GM12873 (cell line): ENCODE results near the gene LIM2.

Experiments
- TF ChIP-seq, protein P1 (sequence below): IDR thresholded peaks from 2 replicates; pipeline ENCODE4 v1.5.1; 2012; ENCODE audit warnings: low read depth, mild to moderate bottlenecking, moderate library complexity, low read length, control low read depth; ENCODE audit not compliant: insufficient read depth; ENCODE audit errors: missing control alignments

Gene LIM2

DNA sequence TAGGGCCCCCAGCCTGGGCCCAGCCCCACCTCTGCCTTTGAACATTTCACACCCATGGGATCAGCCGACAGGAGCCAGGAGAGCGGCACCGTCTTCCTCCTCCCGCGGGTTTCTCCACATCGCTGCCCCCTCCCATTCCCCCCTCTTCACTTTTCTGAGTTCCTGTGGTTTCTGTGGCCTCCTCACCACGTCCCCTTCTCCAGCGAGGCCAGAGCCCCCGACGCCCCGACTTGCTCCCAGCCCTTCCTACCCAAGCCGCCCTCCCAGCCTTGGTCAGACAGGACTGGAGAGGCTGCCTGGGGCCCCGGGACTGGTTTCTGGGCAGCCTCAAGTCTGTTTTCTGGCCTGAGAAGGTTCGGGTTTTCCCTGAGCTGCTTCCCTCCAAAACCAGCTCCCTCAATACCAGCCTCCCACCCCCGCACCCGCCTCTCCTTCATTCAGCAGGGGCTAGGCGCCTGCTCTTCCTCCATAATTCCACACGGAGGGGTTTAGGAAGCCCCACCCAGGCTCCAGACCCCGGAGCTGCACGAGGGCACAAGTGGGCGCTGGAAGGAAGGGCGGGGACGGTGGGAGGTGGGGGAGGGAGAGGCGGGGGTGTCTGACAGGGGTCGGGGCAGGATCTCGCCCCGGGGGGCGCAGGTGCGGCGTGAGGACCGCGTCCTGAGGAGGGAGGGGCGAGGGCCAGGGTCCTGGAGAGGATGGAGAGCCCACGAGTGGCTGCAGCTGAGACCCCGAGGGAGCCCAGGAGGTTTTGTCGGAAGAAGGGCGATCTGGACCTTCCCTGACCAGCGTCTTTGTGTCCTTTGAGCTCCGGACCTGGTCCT, 33.7 kb upstream of the LIM2 start:
- TF ChIP-seq, protein P1, sequence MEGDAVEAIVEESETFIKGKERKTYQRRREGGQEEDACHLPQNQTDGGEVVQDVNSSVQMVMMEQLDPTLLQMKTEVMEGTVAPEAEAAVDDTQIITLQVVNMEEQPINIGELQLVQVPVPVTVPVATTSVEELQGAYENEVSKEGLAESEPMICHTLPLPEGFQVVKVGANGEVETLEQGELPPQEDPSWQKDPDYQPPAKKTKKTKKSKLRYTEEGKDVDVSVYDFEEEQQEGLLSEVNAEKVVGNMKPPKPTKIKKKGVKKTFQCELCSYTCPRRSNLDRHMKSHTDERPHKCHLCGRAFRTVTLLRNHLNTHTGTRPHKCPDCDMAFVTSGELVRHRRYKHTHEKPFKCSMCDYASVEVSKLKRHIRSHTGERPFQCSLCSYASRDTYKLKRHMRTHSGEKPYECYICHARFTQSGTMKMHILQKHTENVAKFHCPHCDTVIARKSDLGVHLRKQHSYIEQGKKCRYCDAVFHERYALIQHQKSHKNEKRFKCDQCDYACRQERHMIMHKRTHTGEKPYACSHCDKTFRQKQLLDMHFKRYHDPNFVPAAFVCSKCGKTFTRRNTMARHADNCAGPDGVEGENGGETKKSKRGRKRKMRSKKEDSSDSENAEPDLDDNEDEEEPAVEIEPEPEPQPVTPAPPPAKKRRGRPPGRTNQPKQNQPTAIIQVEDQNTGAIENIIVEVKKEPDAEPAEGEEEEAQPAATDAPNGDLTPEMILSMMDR: no peak

DNA sequence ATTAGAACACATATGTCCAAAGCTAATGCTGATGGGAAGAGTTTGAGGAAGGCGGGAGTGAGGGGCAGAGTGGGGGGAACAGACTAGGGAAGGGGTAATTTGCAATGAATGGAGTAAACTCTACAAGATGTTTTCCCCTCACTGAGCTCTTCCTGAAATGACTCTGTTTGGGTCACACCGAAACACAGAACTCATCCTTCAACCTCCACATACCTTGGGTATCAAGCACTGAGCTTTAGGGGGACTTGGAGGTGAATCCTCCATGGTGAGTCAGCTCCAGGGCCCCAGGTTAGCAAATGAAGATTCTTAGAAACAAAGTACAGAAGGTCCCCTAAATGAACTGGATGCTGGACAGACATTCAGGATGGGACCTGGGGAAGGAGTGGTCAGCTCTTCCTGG, 30.9 kb upstream of the LIM2 start:
- TF ChIP-seq, protein P1: no peak

DNA sequence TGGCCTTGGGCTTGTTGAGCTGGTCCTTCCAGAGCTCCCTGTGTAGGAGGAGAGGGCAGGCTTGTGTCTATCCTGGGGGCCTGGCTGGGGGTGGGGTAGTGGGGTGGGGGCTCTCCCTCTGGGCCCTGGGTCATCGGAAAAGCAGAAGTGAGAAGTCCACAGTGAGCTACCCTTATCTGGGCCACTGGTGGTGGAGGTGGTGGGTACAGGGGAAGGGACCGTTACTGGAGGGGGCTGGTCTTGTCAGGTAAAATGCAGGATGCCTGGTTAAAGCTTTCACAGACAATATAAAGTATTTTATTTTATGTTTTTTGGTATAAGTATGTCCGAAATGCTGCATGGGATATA, 30.0 kb upstream of the LIM2 start:
- TF ChIP-seq, protein P1: no peak

DNA sequence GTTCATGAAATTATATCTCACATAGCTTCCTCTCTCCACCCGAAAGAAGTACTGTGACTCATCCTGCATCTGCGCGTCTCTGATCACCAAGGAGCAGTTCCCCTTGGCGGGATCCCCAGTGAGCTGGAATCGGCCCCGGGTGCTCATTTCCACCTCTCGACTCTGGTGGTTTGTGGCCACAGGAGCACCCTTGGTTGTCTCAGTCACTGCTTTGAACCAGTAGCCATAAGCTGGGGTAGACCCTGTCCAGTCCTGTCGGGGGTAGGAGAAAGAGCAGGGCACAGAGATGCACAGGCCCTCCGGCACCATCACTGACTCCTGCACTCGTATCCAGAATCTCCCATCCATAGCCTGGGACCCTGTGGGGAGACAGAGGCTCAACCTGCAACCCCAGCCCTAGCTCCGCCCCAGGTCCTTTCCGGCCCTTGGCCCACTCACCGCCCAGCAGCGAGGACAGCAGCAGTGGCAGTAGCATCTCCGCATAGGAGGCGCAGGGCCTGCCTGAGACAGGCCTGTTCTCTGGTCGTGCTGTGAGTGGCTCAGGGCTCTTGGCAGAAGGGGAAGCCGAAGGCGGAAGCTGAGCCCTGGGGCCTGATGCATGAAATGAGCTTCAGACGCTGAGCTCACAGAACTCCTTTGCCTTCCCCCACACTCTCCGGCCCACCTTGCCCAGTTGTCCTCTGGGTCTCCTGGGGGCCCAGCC, 29.5 kb upstream of the LIM2 start, which contains the start of gene SIGLEC10:
TSS of gene SIGLEC10 (minus strand) at position 536 of the 703 bp plus-strand sequence. CDS start at position 475, 61 bp downstream.
- TF ChIP-seq, protein P1: no peak

DNA sequence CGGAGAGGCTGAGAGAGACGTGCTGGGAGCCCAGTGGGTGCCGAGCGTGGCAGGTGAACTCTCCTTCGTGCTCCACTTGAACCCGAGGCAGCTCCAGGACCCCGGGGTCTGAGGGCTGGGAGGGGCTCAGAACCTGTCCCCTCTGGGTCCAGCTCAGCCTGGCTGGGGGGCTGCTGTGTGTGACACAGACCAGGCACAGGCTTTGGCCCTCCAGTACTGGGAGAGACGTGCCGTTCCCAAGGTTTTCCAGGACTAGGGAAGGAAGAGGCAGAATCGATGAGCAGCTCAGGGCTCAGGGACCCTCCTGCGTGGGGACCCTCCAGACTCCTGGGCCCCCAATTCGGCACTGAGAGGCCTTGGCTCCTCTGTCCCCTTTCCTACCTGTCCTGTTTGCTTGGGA, 27.4 kb upstream of the LIM2 start:
- TF ChIP-seq, protein P1: no peak

DNA sequence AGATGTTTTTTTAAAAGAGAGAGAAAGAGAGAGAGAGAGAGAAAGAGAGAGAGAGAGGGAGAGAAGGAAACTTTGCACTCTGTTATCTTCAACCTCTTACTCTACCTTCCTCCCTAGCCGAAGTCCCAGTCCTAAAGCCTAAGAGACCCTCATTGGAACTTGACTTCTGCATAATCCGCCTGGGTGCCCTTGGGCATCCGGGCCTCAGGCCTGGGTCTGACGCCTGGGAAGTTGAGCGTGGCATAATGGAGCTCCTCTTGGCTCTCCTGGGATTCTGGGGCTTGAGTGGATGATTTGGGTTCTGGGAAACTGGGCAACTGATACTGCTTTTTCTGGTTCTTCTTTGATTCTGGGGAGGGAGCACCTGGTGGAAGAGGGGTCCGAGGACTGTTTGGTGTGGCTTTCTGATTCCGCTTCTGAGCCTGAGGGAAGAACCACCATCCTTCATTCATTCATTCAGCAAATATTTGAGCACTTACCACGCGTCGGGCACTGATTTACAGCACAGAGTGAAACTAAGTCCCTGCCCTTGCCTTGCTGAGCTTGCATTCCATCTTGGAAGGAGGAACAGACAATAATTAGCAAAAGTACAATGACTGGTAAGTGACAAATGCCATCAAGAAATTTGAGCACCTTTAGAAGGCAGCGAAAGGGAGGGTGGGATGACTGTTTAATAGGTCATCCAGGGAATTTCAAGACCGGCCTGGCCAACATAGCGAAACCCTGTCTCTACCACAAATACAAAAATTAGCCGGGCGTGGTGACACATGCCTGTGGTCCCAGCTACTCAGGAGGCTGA, 23.4 kb upstream of the LIM2 start:
- TF ChIP-seq, protein P1: no peak
